ENCODE data around the gene ARF3.

ARF3 gene

DNA sequence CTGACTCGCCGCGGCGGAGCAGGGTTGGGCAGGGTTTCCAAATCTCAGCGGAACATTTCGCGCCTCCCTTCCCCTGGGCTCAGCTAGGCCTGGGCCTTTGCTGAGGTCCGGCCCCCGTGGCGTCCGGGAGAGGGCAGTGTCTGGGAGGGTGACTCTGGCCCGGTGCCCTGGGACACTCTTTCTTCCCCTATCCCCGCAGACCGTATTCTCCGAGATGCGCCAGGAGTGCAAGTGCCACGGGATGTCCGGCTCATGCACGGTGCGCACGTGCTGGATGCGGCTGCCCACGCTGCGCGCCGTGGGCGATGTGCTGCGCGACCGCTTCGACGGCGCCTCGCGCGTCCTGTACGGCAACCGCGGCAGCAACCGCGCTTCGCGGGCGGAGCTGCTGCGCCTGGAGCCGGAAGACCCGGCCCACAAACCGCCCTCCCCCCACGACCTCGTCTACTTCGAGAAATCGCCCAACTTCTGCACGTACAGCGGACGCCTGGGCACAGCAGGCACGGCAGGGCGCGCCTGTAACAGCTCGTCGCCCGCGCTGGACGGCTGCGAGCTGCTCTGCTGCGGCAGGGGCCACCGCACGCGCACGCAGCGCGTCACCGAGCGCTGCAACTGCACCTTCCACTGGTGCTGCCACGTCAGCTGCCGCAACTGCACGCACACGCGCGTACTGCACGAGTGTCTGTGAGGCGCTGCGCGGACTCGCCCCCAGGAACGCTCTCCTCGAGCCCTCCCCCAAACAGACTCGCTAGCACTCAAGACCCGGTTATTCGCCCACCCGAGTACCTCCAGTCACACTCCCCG is 23.9 kb upstream of the ARF3 start:
- DNase-seq: no peak

DNA sequence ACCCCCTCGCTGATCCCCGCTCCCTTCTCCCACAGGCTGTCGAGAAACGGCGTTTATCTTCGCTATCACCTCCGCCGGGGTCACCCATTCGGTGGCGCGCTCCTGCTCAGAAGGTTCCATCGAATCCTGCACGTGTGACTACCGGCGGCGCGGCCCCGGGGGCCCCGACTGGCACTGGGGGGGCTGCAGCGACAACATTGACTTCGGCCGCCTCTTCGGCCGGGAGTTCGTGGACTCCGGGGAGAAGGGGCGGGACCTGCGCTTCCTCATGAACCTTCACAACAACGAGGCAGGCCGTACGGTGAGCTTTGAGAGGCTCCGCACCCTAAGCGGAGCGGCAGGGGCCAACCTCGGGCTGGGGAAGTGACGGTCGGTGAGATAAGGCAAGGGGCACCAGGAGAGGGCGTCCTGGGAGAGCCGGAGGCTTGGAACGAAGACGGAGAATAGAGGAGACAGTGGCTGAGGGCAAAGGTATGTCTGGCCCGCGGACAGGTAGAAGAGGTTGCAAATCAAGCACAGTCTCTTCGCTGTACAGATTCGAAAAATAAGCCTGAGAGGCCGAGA is 23.2 kb upstream of the ARF3 start:
- DNase-seq: no peak

- no peak for DNase-seq
Observed at GRCh38 chr12:48979602-48980388, 22.5 kb upstream of the ARF3 start.

DNA sequence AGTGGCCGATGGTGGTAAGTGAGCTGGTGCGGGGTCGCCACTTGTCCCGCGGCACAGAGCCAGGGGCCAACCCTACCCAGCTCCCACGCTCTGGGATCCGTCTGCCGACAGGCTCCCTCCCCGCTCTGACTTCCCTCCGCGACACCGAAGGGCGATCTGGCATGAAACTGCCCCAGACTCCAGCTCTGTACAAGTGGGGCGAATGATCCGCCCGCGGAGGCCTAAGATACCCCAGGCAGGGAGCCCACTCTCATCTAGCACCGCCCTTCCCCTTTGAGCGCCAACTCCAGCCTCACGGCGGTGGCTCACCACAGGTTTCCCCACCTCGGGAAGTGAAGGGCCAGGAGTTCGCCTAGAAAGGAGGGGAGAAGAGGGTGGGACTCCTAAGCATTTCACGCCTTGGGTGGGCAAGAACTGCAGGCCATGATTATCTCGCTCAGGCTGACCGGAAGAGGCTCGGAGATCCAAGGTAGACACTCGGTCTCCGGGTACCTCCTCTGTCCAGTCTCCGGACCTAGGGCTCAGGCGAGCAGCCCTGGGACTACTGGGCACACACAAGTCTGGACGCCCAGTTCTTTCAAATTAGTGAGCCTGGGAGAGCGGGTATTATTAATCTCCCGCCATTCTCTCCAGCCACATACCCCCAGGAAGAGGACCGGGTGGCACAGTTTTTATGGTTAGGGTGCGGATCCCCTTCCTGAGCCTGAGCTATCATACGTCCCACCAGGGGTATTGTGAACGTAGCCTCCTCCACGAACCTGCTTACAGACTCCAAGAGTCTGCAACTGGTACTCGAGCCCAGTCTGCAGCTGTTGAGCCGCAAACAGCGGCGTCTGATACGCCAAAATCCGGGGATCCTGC is 21.7 kb upstream of the ARF3 start:
- no peak for DNase-seq

DNA sequence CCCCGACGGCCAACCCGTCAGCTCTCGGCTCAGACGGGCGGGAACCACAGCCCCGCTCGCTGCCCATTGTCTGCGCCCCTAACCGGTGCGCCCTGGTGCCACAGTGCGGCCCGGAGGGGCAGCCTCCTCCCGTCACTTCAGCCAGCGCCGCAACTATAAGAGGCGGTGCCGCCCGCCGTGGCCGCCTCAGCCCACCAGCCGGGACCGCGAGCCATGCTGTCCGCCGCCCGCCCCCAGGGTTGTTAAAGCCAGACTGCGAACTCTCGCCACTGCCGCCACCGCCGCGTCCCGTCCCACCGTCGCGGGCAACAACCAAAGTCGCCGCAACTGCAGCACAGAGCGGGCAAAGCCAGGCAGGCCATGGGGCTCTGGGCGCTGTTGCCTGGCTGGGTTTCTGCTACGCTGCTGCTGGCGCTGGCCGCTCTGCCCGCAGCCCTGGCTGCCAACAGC is 21.0 kb upstream of the ARF3 start, which contains the start of gene WNT1:
Gene WNT1 (plus strand): TSS at position 32 of the 450 bp plus-strand sequence. CDS start 329 bp downstream, at position 361.
- DNase-seq: no peak

- peak; percentile 50 for DNase-seq
Observed at GRCh38 chr12:48977290-48978281, 20.3 kb upstream of the ARF3 start.

DNA sequence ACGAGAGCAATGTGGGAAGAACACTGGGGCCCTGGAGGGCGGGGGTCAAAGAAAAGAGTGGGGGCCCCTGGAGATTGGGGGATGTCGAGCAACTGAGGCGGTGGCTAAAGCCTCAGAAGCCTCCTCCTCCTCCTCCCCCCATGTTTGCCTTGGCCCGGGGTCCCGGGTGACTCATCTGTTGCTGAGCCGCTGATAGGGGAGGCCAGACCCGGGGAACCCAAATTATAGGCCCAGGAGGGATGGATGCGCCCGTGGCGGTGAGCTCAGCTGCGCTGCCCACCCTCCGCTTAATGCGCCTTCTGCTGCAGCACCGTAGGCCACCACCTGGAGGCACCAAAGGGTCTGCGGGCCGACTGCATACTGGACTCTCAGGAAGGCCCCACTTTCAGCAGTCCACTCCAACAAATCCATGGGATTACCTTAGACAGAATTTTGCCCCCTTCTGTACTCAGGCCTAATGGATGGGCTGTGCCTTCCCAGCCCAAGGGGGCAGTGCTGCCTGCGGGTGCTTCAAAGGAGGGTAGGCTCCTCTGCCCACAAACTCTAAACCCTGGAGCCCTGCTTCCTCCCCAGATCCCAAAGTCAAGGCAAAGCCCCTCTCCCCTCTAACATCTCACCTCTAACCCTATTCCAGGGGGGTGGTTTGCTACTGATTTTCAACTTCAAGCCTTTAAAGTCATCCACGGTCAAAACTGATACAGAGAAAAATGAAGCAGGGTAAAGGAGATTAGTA is 16.8 kb upstream of the ARF3 start:
- DNase-seq: peak; percentile 65

DNA sequence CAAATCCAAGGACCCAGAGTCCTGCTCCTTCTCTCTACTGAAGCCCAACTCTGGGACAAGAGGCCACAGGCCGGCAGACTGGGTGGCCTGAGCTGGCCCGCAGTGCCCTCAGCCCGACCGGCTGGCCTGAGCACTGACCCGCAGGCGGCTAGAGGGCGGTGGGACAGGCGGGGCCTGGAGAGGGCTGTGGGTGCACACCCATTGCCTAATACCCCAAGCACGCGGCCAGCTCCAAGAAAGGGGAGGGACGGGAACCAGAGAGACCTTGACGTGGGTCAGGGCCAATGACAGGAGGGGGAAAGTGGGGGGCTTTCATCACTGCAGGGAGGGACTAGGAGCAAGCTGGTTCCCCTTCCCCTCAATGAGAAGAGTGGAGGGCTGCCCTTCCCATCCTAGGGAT is 16.2 kb upstream of the ARF3 start:
- no peak for DNase-seq

DNA sequence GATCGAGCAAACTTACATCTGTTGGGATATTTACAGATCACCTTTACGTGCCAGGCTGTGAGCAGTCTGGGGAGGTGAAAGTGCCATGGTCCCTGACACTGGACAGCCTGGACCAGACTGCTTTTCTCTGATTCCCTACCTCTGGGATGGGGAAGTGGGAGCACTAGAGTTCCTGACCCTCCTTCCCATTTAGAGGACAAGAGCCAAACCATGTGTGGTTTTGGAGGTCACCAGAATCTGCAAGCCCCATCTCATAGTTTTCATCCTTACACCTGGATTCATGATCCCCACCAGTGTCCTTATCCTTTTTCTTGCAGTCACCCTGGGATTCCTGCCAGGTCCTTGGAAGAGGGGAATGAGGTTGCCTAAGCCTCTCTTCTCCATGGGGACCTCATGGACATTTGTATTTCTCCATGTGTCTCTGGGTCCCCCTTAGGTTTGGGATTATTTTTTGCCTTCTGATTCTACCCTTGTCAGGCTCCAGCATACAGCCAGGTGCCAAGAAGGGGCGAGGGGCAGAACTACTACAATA is 15.7 kb upstream of the ARF3 start:
- no peak for DNase-seq

- peak; percentile 47 for DNase-seq
Observed at GRCh38 chr12:48972213-48972951, 15.1 kb upstream of the ARF3 start.

DNA sequence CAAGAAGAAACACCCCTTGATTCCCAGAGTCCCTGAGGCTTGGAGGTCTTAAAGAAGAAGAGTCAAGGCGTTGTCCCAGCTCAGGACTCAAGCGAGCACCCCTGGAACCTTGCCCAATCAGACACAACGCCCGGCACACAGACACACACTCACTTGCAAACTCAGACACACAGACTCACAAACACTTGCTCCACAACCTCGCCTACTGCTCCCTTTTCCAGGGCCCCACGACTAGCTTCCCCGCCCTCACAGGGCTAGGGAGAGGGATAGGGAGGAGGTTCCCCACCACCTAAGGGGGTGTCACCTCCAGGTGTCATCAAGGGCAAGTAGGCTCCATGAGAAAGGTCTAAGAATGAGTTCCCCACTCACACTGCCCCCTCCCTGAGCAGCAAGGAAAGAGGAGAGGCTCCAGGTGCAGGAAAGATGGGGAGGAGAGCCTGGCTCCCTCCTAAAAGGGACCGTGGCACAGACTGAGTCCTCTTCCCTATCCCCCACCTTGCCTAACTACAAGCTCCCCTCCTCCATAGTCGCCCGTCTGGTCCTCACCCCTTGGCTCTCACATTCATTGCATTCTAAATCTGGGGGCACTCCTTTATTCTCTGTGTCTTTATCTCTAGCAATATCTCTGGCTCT is 13.5 kb upstream of the ARF3 start:
- no peak for DNase-seq

DNA sequence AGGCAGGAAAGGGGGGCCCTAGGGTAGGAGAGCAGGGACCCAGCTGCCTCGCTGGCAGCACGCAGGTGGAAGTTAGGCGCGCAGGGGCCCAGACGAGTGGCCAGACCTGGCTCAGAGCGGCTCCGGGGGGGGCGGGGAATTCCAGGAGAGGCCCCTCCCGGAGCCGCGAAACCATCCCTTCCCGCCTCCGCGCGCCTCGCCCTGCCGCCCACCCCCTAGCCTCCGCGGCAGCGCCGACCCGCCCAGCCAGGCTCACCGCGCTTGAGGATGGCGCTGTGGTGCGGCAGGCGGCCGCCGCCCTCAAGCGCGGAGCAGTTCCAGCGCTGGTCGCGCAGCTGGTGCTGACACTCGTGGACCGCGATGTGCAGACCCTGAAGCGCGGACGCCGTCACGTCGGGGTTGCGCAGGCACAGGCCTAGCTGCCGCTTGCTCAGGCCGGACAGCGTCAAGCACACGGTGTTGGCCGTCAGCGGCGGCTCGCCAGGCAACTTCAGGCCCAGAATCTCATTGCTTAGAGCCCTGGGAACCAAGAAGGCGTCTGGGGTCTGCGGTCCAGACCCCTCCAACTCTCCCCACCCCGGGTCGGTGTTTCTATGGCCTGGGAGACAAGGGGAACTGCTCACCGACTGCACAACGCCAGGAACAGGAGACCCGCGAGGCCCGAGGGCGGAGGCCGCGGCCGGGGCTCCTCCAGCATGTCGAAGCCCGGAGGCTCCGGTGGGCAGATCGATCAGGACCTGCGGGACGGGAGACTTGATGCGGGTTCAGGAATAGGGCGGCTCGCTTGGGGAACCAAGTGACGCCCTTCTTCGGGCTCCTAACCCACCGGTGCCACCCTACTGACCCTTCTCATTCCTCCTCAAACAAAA is 12.8 kb upstream of the ARF3 start:
- no peak for DNase-seq

GRCh38 chr12:48969160-48969771 is 12.0 kb upstream of the ARF3 start:
- DNase-seq: no peak

- DNase-seq: no peak
Observed at GRCh38 chr12:48968467-48968866, 11.2 kb upstream of the ARF3 start.

DNA sequence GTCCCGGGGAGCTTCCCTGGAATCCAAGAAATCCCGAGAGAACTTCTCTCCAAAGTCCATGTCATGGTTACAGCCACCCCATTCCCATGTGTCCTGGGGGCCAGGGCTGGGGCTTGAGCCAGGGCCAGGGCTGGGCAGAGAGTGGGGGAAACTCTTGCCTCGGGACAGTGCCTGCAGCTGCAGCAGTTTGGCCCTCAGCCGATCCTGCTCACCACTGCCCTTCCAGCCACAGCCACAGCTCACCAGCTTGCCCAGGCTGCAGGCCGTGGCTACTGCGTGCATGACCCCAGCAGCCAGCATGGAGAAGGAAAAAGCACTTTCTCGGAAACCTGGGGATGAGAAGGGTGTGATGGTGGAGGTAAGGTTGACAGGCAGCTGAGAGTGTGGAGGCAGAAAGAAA is 10.7 kb upstream of the ARF3 start:
- no peak for DNase-seq

GRCh38 chr12:48966177-48966895 is 9.0 kb upstream of the ARF3 start:
- no peak for DNase-seq

DNA sequence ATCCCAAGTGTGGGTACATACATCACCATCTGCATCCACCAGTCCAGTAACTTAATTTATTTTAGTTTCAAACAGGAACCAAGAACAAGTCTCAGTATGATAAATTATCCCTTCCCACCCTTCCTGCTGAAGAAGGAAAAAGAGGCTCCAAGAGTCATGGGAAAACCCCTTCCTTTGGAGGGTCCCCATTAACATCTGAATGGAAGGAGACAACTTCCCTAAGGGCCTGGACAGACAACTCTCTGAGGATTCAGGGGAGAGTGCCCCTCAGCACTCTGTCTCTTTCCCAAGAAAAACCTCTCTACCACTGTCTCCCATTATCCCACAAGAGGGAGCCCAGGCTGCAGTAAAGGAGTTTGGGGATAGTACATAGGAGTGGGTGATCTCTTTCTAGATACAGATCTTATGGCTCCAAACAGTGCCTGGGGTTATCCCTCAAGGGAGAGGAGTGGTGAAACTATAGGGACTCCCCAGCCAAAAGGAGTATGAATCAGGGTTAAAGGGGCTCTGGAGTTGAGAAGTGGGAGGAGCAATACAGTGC is 8.1 kb upstream of the ARF3 start:
- DNase-seq: peak; percentile 34

Measured in fibroblast of skin of right quadriceps (primary cell).